DND-41 (cell line): ENCODE results near the gene ATP2B1.

ENCODE experiments used
- ATAC-seq: fragments of 200-7000 bp; cut with Tn5 transposase; 3 replicates; pipeline ENCODE4 v1.9.1; 2021; ENCODE audit warnings: low read depth; ENCODE audit not compliant: insufficient read depth
- DNase-seq: peaks from one replicate; pipeline ENCODE4 v3.0.0-alpha.2; 2020
- H2AFZ ChIP-seq: 2 replicates; pipeline ENCODE4 v1.6.0; 2012; ENCODE audit warnings: low read depth, low read length
- H3K27ac ChIP-seq: 2 replicates; pipeline ENCODE4 v1.5.1; 2012; ENCODE audit warnings: low read length, inconsistent platforms
- H3K27me3 ChIP-seq: fragments of 200-600 bp; sonication (generic); 2 replicates; pipeline ENCODE4 v1.6.0; 2012; ENCODE audit warnings: low read length, mild to moderate bottlenecking, inconsistent platforms; ENCODE audit not compliant: insufficient read depth, poor library complexity
- H3K36me3 ChIP-seq: 2 replicates; pipeline ENCODE4 v1.5.1; 2012; ENCODE audit warnings: low read length, inconsistent platforms; ENCODE audit not compliant: insufficient read depth
- H3K4me1 ChIP-seq: 2 replicates; pipeline ENCODE4 v1.5.1; 2012; ENCODE audit warnings: mild to moderate bottlenecking, low read length; ENCODE audit not compliant: insufficient read depth
- H3K4me2 ChIP-seq: 2 replicates; pipeline ENCODE4 v1.6.0; 2012; ENCODE audit warnings: mild to moderate bottlenecking, moderate library complexity, low read length, inconsistent platforms; ENCODE audit not compliant: insufficient read depth
- H3K4me3 ChIP-seq, 2 experiments: fragments of 200-600 bp in 1 of 2; shearing (Covaris generic) in 1 of 2; 2 replicates each; pipeline ENCODE4 v1.5.1; 2012 to 2016; ENCODE audit warnings: inconsistent platforms in 2 of 2, low read length in 2 of 2, mild to moderate bottlenecking in 2 of 2, low read depth in 1 of 2, moderate library complexity in 1 of 2
- H3K79me2 ChIP-seq: 2 replicates; pipeline ENCODE4 v1.6.0; 2012; ENCODE audit warnings: low read length, inconsistent platforms; ENCODE audit not compliant: insufficient read depth
- H3K9ac ChIP-seq: 2 replicates; pipeline ENCODE4 v1.6.0; 2012; ENCODE audit warnings: low read depth, mild to moderate bottlenecking, inconsistent platforms, low read length, moderate library complexity
- H3K9me3 ChIP-seq: 2 replicates; pipeline ENCODE4 v1.5.1; 2012; ENCODE audit warnings: low read length, moderate library complexity, mild to moderate bottlenecking, inconsistent platforms; ENCODE audit not compliant: insufficient read depth, severe bottlenecking
- H4K20me1 ChIP-seq: 2 replicates; pipeline ENCODE4 v1.6.0; 2012; ENCODE audit warnings: low read length; ENCODE audit not compliant: insufficient read depth
- CTCF ChIP-seq: IDR thresholded peaks from 2 replicates; pipeline ENCODE4 v1.5.1; 2012; ENCODE audit warnings: borderline replicate concordance, low read length, moderate library complexity, mild to moderate bottlenecking; ENCODE audit not compliant: poor library complexity, severe bottlenecking; ENCODE audit errors: extremely low read depth
- EZH2 ChIP-seq: IDR thresholded peaks from 3 replicates; pipeline ENCODE4 v1.6.1; 2012; ENCODE audit warnings: borderline replicate concordance, low read depth, mild to moderate bottlenecking, moderate library complexity, low read length, inconsistent platforms; ENCODE audit not compliant: severe bottlenecking

ATP2B1 gene

GRCh38 chr12:89661706-89662330 lies 46.8 kb downstream of the ATP2B1 start:
- ATAC-seq (no peak), DNase-seq (no peak)
- Histone ChIP-seq H3K27me3 (no peaks in the 10 kb centered on the region), H3K4me1 (no peaks in the 10 kb centered on the region), H3K9ac (no peak overlapping the region), H3K27ac (no peak overlapping the region), H4K20me1 (no peaks in the 10 kb centered on the region), H3K36me3 (no peaks in the 10 kb centered on the region), H3K4me3 (no peak overlapping the region), H3K4me2 (no peak overlapping the region), H2AFZ (no peak overlapping the region), H3K79me2 (peaks cover 29% of the 10 kb centered on the region), H3K9me3 (no peaks in the 10 kb centered on the region)
- TF ChIP-seq CTCF (no peak), EZH2 (no peak)

DNA sequence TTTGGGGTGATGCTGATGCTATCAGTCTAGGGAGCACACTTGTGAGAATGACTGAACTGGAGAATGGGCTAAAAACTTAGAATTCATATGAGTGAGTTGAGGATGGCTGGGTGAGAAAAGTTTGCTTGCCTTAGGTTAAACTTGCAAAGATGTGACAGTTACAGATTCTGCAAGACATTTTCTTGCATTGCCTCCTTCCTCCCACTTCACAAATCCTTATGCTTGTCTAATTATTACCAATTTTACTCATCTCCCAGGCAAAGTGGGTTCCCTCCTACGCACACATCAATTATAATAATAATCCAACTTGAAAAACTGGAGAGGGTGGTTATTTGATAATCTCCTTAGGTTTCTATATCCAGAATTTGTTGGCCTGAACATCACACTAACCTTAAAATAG lies 50.9 kb downstream of the ATP2B1 start:
- no peak for TF ChIP-seq EZH2
- TF ChIP-seq CTCF: no peak
- no peak for ATAC-seq
- Histone ChIP-seq H3K36me3 (no peaks in the 10 kb centered on the region), H3K27me3 (no peaks in the 10 kb centered on the region), H3K27ac (no peak overlapping the region), H3K4me1 (no peaks in the 10 kb centered on the region), H4K20me1 (no peaks in the 10 kb centered on the region), H3K4me2 (no peak overlapping the region), H3K4me3 (no peak overlapping the region), H3K79me2 (peaks cover 28% of the 10 kb centered on the region), H3K9ac (no peak overlapping the region), H2AFZ (no peak overlapping the region), H3K9me3 (no peaks in the 10 kb centered on the region)
- no peak for DNase-seq

DNA sequence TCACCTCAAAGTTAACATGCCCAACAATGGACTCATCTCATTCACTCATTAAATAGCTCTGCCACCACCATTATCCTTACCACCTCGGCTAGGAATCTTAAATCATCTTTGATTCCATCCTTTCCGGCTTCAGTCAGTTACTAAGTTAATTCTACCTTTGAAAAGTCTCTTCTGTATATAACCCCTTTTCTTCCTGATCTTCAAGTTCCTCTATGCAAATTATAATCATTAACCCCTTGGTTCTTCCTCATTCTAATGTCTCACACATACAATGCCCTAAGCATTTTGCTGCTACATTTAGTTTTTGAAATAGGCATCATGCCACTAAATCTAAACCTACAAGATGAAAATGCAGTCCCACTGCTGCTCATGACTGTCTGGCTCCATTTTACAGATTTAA lies 51.6 kb downstream of the ATP2B1 start:
- ATAC-seq: no peak
- Histone ChIP-seq H3K79me2 (peaks cover 29% of the 10 kb centered on the region), H3K4me2 (no peak overlapping the region)

More for the DNA sequence above, 51.6 kb downstream of the ATP2B1 start:
- Histone ChIP-seq H3K27me3 (no peaks in the 10 kb centered on the region), H3K27ac (no peak overlapping the region), H3K4me3 (no peak overlapping the region), H3K4me1 (no peaks in the 10 kb centered on the region), H3K36me3 (no peaks in the 10 kb centered on the region; the same call in 1 of the 2 replicates), H4K20me1 (no peaks in the 10 kb centered on the region), H3K9ac (no peak overlapping the region), H3K9me3 (no peaks in the 10 kb centered on the region), H2AFZ (no peak overlapping the region)
- DNase-seq: no peak
- no peak for TF ChIP-seq CTCF
- no peak for TF ChIP-seq EZH2
